Kidney tubule cell (primary cell): ENCODE measurements around the gene CRISPLD2.
"Not testable (repeated sequence)": the region's sequence is repeated elsewhere in the genome, so short reads cannot be mapped to it uniquely, and the experiment has no call there.

Source experiments
- DNase-seq: peaks from one replicate; pipeline ENCODE4 v3.0.0-alpha.2; 2018; ENCODE audit warnings: low spot score

The CRISPLD2 gene

GRCh38 chr16:84840687-84841627, 21.2 kb downstream of the CRISPLD2 start:
- DNase-seq = peak; percentile 62

GRCh38 chr16:84841787-84842300, 22.1 kb downstream of the CRISPLD2 start:
- peak; percentile 76 for DNase-seq

GRCh38 chr16:84842516-84843148, 22.8 kb downstream of the CRISPLD2 start:
- DNase-seq = no peak

GRCh38 chr16:84843149-84844048, 23.6 kb downstream of the CRISPLD2 start:
- DNase-seq = no peak

- DNase-seq = no peak
Measured at GRCh38 chr16:84844049-84844350, 24.2 kb downstream of the CRISPLD2 start.

- DNase-seq = no peak
Measured at GRCh38 chr16:84844559-84845495, 25.0 kb downstream of the CRISPLD2 start.

GRCh38 chr16:84845496-84846002, 25.8 kb downstream of the CRISPLD2 start:
- no peak for DNase-seq

GRCh38 chr16:84847564-84848355, 28.0 kb downstream of the CRISPLD2 start:
- DNase-seq = peak; percentile 52

GRCh38 chr16:84848986-84849634, 29.3 kb downstream of the CRISPLD2 start:
- DNase-seq = no peak

GRCh38 chr16:84849751-84850150, 30.0 kb downstream of the CRISPLD2 start:
- DNase-seq = no peak

- DNase-seq = no peak
Measured at GRCh38 chr16:84850714-84851113, 30.9 kb downstream of the CRISPLD2 start.

GRCh38 chr16:84851192-84852127, 31.7 kb downstream of the CRISPLD2 start:
- peak; percentile 99 for DNase-seq

GRCh38 chr16:84853534-84853933, 33.7 kb downstream of the CRISPLD2 start:
- no peak for DNase-seq

- no peak for DNase-seq
Measured at GRCh38 chr16:84854759-84855158, 35.0 kb downstream of the CRISPLD2 start.

- DNase-seq = not testable (repeated sequence)
Measured at GRCh38 chr16:84855435-84856202, 35.8 kb downstream of the CRISPLD2 start.

GRCh38 chr16:84856203-84856581, 36.4 kb downstream of the CRISPLD2 start:
- DNase-seq = not testable (repeated sequence)

GRCh38 chr16:84856811-84857210, 37.0 kb downstream of the CRISPLD2 start:
- DNase-seq = not testable (repeated sequence)

GRCh38 chr16:84859681-84860080, 39.9 kb downstream of the CRISPLD2 start:
- DNase-seq = no peak
